GM04503 (cell line): ENCODE results near the gene ABCC5.

Experiments used
- DNase-seq: peaks from one replicate; pipeline ENCODE4 v3.0.0-alpha.2; 2012; ENCODE audit warnings: low read depth

ABCC5 gene

GRCh38 chr3:183975981-183976662 is 41.6 kb downstream of the ABCC5 start:
- no peak for DNase-seq

- DNase-seq = no peak
These were observed 48.9 kb downstream of the ABCC5 start for GRCh38 chr3:183968666-183969245.

GRCh38 chr3:183967693-183968092 is 50.0 kb downstream of the ABCC5 start:
- DNase-seq = no peak

GRCh38 chr3:183966361-183966791 is 51.3 kb downstream of the ABCC5 start:
- no peak for DNase-seq

GRCh38 chr3:183962807-183963206 is 54.9 kb downstream of the ABCC5 start:
- DNase-seq = no peak

- no peak for DNase-seq
These were observed 58.5 kb downstream of the ABCC5 start for GRCh38 chr3:183959214-183959613.

GRCh38 chr3:183958775-183959174 is 58.9 kb downstream of the ABCC5 start:
- DNase-seq = no peak

GRCh38 chr3:183958226-183958625 is 59.5 kb downstream of the ABCC5 start:
- DNase-seq = no peak

- DNase-seq = no peak
These were observed 62.8 kb downstream of the ABCC5 start for GRCh38 chr3:183954875-183955274.

GRCh38 chr3:183953471-183954070 is 64.1 kb downstream of the ABCC5 start:
- no peak for DNase-seq

GRCh38 chr3:183951459-183951858 is 66.2 kb downstream of the ABCC5 start:
- DNase-seq = no peak

GRCh38 chr3:183949690-183950089 is 68.0 kb downstream of the ABCC5 start:
- DNase-seq = no peak

GRCh38 chr3:183946037-183946436 is 71.6 kb downstream of the ABCC5 start:
- no peak for DNase-seq

- no peak for DNase-seq
These were observed 72.9 kb downstream of the ABCC5 start for GRCh38 chr3:183944775-183945174.

GRCh38 chr3:183943739-183944138 is 73.9 kb downstream of the ABCC5 start:
- DNase-seq = no peak

- no peak for DNase-seq
These were observed 76.5 kb downstream of the ABCC5 start for GRCh38 chr3:183941216-183941615.

- DNase-seq = no peak
These were observed 79.9 kb downstream of the ABCC5 start for GRCh38 chr3:183937601-183938286.

- no peak for DNase-seq
These were observed 84.5 kb downstream of the ABCC5 start for GRCh38 chr3:183933160-183933559.

GRCh38 chr3:183931881-183932280 is 85.8 kb downstream of the ABCC5 start:
- DNase-seq = no peak

GRCh38 chr3:183930086-183930485 is 87.6 kb downstream of the ABCC5 start:
- DNase-seq = no peak

- DNase-seq = no peak
These were observed 90.6 kb downstream of the ABCC5 start for GRCh38 chr3:183927059-183927458.

- no peak for DNase-seq
These were observed 92.7 kb downstream of the ABCC5 start for GRCh38 chr3:183924956-183925355.

GRCh38 chr3:183924543-183924942 is 93.1 kb downstream of the ABCC5 start:
- no peak for DNase-seq
